ENCODE measurements around the gene FBN1. TPM values are rescaled to one million over a fixed set of nuclear protein-coding genes. Genes with fewer than 3 reads are reported as not detected.
A peak's percentile ranks its signal among the peaks of the same experiment; 100 is the strongest.

The FBN1 gene
- total and polyA plus RNA-seq, 2 experiments from 2014 or later = 2.1 to 5.3 TPM

DNA sequence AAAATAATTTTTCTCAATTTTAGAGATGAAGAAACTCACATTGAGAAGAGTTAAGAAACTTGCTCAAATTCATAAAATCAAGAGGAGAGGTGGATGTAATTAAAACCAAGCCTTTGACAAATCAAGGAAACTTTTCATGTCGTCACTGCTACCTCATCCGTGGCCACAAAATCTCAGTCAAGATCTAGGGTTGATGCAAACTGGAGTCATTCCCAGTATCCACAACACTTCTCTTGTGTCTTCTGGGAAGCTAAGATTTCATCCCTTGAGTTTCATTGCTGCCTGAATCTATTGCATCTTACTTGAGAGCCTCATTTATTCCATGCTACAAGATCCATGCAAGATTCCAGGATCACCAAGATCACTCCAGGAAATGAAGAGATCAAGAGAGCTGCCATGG lies 5.4 kb upstream of the FBN1 start:
- Histone ChIP-seq H3K9me3 (ENCODE audit: low read depth) (no peaks in the 10 kb centered on the region), H3K36me3 (no peaks in the 10 kb centered on the region), H3K4me3 (no peak overlapping the region), H3K27me3 (peaks cover 15% of the 10 kb centered on the region), H3K27ac (no peak overlapping the region), H3K4me1 (ENCODE audit: low read depth) (no peaks in the 10 kb centered on the region)
- DNase-seq (ENCODE audit: low read depth in 1 of 2, low spot score in 1 of 2) = no peak
- no peak for TF ChIP-seq CTCF (IDR thresholded peaks at IDR 0.05; ENCODE audit: low read depth, low read length)

- no peaks in the 10 kb centered on the region for H3K9me3 ChIP-seq (ENCODE audit: low read depth)
- peaks cover 45% of the 10 kb centered on the region for H3K27me3 ChIP-seq
- H3K4me3 ChIP-seq = no peak overlapping the region
- TF ChIP-seq CTCF (IDR thresholded peaks at IDR 0.05; ENCODE audit: low read depth, low read length) = peak; percentile 42
- no peaks in the 10 kb centered on the region for H3K36me3 ChIP-seq
- H3K4me1 ChIP-seq (ENCODE audit: low read depth) = no peaks in the 10 kb centered on the region
- no peak overlapping the region for H3K27ac ChIP-seq
- DNase-seq (ENCODE audit: low read depth in 1 of 2, low spot score in 1 of 2) = peak; percentile 37 to 68
Measured at GRCh38 chr15:48647962-48648361, 2.5 kb upstream of the FBN1 start.

GRCh38 chr15:48646331-48646730 lies 822 bp upstream of the FBN1 start:
- TF ChIP-seq CTCF (IDR thresholded peaks at IDR 0.05; ENCODE audit: low read depth, low read length) = no peak
- H3K27me3 ChIP-seq = peaks cover 48% of the 10 kb centered on the region
- H3K27ac ChIP-seq = no peak overlapping the region
- no peaks in the 10 kb centered on the region for H3K36me3 ChIP-seq
- no peaks in the 10 kb centered on the region for H3K4me1 ChIP-seq (ENCODE audit: low read depth)
- no peak for DNase-seq (ENCODE audit: low read depth in 1 of 2, low spot score in 1 of 2)
- no peaks in the 10 kb centered on the region for H3K9me3 ChIP-seq (ENCODE audit: low read depth)
- peak overlapping the region; percentile 82 for H3K4me3 ChIP-seq

DNA sequence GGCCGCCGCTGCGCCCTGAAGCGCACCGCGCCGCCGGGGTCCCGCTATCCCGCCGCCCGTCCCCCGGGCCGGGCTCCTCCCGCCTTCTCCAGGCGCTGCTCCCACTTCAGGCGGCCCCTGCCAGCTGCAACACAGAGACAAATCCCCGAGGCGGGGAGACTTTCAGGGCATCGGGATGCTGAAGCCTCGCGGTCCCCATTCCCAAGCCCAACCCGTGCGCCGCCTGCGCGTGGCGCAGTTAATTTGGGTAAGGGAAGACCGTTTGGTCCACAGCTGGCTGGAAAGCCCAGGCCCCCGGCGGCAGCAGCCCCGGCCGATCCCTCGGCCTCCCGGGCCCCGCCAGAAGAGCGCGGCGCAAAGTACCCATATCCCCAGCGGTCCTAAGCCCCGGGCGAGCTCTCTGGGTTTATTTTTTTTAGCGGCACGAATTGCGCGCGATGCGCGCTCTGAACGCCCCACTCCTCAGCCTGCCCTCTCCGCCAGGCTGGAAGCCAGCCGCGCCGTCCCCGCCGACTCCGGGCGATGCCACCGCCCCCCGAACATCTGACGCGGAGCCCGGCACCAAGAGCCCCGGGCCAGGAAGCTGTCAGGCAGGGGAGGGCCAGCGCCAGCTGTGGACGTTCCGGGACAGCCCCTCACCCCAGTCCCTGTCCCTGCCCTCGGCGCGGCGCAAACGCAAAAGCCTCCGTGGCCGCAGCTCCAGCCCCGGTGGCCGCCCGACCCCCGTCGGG lies 517 bp downstream of the FBN1 start:
- TF ChIP-seq CTCF (IDR thresholded peaks at IDR 0.05; ENCODE audit: low read depth, low read length) = no peak
- peak overlapping the region; percentile 82 for H3K4me3 ChIP-seq
- no peaks in the 10 kb centered on the region for H3K9me3 ChIP-seq (ENCODE audit: low read depth)
- peaks cover 48% of the 10 kb centered on the region for H3K27me3 ChIP-seq
- H3K4me1 ChIP-seq (ENCODE audit: low read depth) = no peaks in the 10 kb centered on the region
- H3K27ac ChIP-seq = no peak overlapping the region
- H3K36me3 ChIP-seq = no peaks in the 10 kb centered on the region
- DNase-seq (ENCODE audit: low read depth in 1 of 2, low spot score in 1 of 2) = peak; percentile 56 to 77

DNA sequence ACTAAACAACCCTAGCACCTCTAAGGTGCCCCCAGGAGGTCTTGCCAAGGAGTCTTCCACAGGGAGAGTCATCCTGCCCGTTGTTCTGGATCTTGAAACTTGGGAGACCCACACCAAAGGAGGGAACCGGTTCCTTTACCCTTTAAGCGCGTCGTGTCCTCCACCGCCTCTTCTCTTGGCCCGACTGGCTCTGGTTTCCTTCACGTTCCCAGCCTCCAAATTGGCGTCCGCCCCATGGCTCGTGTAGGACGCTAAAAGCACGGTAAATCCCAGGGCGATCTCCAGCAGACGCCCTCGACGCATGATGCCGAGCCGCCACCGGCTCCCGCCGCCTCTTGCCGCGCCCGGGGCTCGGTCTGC lies 1.1 kb downstream of the FBN1 start:
- Histone ChIP-seq H3K27ac (no peak overlapping the region), H3K27me3 (peaks cover 48% of the 10 kb centered on the region), H3K4me3 (peak overlapping the region; percentile 82), H3K4me1 (ENCODE audit: low read depth) (no peaks in the 10 kb centered on the region), H3K9me3 (ENCODE audit: low read depth) (no peaks in the 10 kb centered on the region), H3K36me3 (no peaks in the 10 kb centered on the region)
- no peak for TF ChIP-seq CTCF (IDR thresholded peaks at IDR 0.05; ENCODE audit: low read depth, low read length)
- DNase-seq (ENCODE audit: low read depth in 1 of 2, low spot score in 1 of 2) = peak in 1 of 2 donors; percentile 69
